GM19452 (cell line): ENCODE results near the gene DOCK8.

Source experiments
- ATAC-seq: cut with Tn5 transposase; IDR thresholded peaks from one replicate; pipeline ENCODE4 v1.9.1; 2021; ENCODE audit not compliant: unreplicated experiment

Gene DOCK8

DNA sequence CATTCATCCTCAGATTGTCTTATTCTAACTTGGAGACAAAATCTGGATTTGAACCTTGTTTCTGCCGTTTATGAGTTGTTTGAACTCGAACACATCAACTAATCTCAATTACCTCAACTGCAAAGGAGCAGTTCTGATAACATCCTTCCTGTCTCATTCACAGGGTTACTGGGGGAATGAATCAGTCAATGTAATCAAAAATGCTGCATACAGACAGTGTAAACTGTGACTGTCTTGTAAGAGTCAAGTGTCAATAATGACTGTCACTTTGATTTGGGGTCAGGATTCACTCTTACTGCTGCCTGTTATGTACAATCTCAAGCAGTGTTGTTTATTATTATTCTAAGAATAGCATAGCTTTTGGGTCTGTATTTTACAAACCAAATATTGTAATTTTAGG is 273.8 kb downstream of the DOCK8 start:
- no peak for ATAC-seq

DNA sequence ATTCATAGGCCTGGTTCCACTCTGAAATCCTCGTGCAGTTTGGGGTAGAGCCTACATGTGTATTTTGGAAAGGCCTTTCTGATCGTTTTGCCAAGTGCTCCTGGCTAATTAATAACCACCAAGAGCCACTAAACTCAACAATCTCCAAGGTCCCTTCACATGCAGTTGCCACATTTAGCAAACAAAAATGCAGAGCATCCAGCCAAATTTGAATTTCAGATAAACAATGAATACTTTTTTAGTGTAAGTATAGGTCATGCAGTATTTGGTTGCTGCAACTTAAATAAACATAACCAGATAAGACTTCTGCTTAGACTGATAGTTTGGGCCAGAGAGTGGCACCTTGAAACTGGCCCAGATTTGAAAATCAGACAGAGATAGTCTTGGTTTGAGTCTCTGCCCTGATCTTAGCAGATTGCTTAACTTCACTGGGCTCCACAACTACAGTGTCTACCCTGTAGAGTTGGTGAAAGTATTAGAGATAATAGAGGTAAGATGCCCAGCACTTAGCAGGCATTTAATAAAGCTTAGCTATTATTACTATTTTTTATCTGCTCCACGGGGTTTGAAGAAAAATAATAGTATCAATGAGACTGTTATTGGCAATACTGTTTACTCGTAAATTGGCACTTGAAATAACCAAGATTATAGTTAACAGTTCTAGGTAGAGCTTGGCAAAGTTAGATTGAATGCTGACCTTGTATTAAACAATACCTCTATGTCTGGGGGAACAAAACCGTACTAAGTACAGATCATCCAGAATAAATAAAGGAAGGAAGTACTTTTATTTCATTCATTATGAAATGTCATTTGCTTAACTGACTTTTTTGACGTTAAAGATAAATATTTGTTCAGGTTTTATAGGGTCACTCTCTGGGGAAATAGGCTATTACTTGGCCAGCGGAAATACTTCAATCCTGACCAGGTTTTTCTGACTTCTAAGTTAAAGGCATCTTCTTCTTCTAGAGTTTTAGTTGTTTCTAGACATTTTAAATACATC is 274.8 kb downstream of the DOCK8 start:
- no peak for ATAC-seq

DNA sequence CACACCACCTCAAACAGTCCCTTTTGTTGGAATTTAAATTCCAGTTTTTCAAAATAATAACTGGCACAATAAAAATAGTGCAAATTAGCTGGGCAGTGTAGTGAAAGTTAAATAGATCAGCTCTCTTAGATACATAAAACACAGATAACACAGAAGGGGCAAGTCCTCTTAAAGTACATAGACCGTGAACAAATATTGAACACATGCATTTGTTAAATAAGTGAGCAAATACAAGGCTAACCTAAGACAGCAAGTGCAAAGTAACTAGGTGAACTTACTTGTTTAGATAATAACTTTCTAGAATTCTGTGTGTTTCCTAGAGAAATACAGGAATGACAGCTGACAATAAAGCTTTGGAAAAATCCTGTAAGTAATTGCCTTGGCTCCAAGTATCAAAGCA is 280.1 kb downstream of the DOCK8 start:
- ATAC-seq, result no peak

DNA sequence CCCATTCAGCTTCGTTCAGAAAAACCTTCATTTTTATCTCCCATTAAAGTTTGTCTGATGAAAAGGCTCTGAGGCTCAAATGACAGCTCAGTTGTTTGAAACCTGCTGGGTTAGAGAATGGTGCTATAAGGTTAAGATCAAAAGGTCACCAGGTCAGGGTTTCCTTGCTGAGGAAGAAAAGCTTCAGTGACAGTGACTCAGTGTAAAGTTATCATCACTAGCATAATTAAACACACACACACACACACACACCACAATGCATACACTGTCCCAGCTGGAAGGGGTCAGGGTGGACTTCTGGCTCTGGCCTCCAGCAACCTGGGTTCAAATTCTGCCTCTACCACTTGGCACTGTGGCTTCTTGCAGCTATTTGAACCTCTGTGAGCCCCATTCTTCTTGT is 281.1 kb downstream of the DOCK8 start:
- no peak for ATAC-seq

DNA sequence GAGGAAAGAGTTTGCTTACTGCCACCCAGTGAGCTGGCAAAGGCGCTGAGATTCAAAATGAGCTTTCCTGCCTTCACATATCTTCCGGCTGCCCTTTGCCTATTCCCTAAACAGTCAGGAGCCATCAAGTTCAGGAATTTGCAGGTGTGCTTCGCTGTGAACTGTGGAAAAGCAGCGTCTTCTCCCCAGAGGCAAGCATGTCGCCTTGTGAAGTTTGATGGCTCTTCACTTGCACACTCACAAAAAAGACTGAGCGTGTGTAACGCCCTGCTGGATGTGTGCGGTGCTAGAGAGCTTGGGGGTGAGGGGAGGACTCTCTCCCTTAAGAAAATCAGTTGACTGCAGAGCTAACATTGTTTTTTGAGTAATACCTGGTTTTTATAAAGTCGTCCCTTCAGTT is 288.7 kb downstream of the DOCK8 start:
- no peak for ATAC-seq

DNA sequence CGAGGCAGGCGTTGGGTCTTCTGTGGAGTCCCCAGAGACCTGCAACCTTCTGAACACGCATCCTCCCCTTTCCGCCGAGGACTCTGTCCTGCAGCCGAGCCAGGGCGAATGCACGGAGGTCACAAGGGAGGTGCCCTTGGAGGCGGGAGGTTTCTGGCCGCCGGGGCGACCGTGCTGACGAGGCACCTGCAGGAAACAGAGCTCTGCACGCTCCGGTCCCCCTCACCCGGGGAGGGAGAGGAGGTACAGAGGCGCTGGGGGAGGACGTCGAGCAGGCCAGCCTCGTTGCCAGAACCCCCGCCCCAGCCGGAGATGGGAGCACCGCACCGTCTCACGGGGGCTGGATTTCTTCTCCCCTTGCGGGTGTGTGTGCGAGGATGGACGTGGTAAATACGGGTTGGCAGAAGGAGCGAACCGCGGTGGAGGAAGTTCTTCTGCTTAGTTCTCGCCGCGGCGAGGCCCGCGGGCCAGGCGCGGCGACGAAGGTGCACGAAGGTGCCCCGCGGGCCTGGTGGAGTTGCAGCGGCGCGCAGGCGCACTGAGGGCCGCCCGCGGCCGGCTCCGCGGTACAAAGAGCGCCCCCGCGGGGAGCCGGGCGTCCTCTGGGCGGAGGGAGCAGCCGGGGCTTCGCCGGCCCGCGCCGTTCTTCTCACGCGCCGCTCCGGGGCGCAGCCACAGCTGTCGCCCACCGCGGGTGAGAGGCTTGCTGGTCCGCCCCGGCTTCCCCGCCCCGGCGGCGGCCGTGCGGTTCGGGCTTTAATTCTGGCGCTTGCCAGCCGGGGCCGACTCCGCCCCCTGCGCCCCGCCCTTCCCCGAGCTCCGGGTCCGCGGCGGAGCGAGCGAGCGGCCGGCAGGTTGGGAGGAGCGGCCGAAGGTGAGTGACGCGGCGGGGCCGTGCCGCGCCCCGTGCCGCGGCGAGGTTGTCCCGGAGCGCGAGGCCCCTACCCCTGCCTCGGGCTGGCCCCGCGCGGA is 289.5 kb downstream of the DOCK8 start, which contains the start of gene KANK1:
Gene KANK1, plus strand, starts transcription at position 815 of the 972 bp plus-strand sequence.
- peak; percentile 92 for ATAC-seq

DNA sequence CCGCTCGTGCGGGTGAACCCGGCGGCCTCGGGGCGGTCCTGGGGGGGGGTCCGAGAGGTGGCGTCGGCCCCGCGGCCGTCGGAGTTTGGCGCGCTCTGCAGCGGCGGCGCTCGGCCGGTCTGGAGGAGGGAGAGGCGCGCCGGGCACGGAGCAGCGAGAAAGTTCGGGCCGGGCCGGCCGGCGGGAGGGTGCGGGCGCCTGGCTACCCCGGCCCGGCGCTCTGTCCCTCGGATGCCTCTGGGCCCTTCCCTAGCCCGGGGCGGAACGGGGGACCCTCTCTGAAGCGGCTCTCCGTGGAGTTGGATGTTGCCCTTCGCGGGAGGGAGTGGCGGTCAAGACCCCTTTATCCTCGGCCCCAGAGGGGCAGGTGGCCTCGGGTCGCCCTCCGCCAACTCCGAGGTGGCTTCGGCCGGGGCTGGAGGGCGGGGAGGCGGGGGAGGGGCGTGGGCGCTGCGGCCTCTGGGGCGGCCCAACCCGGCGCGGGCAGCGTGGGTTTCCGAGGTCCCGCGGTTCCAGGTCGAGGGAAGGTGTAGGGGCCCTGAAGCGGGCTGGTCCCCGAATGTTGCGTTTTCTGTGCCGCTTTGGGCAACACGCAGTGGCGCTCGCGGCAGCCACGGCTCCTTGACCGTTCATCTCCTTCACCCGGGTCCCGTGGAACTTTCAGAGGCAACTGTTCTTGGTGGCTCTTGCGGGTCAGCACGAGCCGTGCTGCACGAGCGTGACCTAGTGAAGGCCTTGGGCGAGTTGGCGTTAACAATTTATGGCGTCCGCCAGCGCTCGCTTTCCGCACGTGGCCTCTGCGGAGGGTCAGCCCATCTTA is 290.5 kb downstream of the DOCK8 start:
- peak; percentile 37 for ATAC-seq

DNA sequence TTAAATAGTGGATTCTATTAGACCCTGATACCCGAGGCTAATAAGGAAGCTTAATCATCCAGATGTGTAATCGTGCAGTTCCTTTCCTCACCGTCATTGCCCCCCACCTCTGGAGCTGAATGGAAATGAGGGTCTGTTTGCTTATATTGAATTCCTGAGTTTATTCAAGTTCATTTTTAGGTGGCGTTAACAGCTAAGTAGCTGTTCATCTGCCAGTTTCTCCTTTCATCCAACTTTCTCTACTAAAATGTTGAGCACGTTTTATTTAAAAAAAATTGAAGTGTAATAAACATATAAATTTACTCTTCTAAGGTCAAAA is 291.0 kb downstream of the DOCK8 start:
- no peak for ATAC-seq

DNA sequence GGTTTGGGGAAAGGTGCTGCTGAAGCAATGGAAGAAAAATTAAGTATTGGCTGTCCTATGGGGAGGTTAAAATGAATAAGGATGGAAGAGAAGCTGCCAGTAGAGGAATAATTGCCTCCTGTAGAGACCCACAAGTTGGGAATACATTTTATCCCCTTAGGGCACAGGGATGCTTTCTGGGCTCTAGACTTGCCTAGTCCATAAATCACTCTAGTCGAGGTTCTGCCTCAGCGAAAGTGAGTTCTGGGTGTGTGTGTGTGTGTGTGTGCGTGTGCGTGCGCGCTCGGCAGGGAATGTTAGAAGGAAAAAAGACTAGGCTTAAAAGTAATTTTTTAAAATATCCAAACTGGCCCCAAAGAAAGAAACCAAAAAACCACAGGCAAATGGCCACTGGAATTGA is 291.6 kb downstream of the DOCK8 start:
- no peak for ATAC-seq

DNA sequence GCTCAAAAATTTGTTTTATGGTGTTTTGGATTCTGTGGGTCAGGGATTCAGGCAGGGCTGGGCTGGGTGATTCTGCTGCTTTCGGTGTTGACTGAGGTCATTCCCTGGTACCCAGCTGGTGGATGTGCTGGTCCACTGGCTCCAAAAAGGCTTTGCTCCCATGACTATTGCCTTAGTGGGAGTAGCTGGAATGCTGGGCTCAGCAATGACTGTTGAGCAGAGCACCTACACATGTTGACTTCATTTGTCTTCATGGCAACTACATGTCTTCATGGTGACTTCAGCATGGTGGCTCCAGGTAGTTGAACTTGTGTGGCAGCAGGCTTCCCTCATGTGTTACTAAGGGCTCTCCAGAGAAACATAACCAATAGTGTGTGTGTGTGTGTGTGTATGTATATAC is 297.2 kb downstream of the DOCK8 start:
- no peak for ATAC-seq

DNA sequence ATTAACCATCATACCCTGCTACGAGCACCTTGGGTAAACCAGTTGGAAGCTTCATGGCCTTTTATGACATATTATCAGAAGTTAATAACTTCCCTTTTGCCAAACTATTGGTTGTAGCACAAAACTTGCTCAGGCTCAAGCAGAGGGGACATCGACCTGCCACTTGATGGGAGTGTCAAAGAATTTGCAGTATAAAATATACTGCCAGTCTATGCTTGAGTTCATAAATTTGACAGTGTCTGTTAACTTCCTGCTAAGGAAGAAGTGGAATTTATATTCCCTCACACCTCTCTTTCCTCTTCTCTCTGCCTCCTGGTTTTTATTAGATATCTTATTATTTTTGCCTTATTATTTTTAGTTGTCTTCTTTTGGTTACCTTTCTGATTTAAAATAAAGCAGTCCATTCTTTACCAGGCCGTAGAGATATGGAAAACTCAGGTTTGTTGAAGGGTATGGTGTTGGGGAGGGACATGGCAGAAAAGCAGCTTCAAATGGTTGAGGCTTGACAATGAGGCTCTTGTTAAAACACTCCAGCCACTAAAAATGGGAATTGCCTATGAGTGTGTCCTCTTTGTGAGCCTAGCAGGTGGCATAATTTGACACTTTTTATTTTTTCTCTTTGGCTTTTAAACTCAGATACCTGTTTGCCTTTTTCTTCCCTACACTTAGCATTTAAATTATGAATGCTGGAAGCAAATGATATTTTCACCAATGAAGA is 298.0 kb downstream of the DOCK8 start:
- ATAC-seq, result no peak
